Head of caudate nucleus (tissue), 42 donors: ENCODE results near the gene TMEM175.
"Not testable (repeated sequence)": the region's sequence is repeated elsewhere in the genome, so short reads cannot be mapped to it uniquely, and the experiment has no call there.

ENCODE experiments used
- DNase-seq, 42 donors: peaks; one replicate each; pipeline versions ENCODE4 v3.0.0 to v3.0.0-alpha.2; 2020 to 2021; ENCODE audit warnings: mixed read lengths in 7 of 42
- intact Hi-C: fragments of 100-400 bp; cut with DNase I; formaldehyde crosslinking; loops from one replicate; pipeline ENCODE4 v1.15.0; 2022

The TMEM175 gene

DNA sequence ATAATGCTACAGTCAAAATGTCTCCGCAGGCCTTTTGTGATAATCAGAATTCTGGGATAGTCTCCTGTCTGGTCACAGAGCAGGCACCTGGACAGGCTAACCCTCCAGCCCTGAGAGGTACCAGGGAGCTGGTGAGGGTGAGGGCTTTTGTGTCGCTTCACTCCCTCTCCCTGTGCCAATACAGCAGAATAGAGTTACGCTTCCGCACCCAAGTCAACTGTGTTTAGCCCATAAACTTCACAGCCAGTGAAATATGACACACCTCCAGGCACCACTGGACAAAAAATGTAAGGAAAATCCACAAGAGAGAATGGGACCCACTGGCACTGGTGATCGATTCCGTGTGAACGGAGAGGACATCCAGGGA lies 1.4 kb upstream of the TMEM175 start:
- DNase-seq = peak in 2 of 42 donors; percentile 4 to 8
- intact Hi-C loops = loop anchor here (5.0 kb wide), 1 partner anchor 41 kb away; the partner anchor contains the start of gene DGKQ

DNA sequence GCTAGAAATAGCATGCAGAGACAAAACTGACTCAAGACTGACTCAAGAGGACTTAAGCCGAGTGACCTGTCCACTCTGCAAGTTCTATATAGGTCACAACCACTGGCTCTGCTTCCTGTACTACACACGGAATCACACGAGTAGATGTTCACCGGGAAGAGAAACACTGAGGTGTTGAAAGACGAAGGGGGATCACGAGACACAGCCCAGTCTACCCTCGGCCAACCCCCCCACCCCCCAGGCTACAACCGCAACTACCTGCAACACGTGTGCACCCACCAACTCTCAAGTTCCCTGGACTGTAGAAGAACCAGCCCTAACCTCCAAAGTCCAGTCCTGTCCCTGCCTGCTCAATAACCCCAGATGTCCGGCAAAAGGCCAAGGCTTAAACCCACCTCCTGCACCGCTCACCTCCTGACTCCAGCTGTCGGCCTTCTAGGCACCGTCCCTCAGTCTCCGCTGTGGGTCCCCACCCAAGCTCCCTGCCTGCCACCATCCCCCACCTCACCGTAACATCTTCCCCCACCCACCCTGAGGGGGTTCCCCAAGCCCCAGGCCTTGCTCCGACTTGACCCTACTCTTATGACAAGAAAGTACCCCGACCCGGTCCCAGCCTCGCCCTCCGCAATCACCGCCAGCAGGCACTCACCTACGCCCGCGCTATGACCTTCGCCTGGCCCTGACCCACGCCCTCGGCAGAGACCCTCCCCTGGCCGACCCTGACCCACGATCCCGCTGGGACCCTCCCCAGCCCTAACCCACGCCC lies 883 bp upstream of the TMEM175 start:
- intact Hi-C loops = loop anchor here (5.0 kb wide), 1 partner anchor 41 kb away; the partner anchor contains the start of gene DGKQ
- peak in 7 of 42 donors; percentile 7 to 44 (median 22) for DNase-seq

DNA sequence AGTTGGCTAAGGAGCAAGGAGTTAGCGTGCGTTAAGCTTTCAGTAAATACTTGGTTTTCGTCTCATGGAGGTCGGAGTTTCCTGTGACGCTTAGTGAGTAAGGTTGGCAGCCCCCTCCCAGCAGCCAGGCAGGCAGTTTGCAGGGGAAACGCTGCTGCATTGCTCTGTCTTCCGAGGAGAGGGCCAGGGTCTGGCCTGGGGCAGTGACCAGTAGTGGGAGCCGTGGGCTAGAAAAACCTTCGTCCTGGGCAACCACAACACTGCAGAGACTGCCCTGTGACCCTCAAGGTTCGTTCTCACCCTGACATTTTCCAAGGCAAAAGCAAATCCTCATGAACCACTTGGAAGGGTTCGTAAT lies 432 bp downstream of the TMEM175 start:
- no peak for DNase-seq
- intact Hi-C loops = loop anchor here (5.0 kb wide), 1 partner anchor 40 kb away; the partner anchor contains the start of gene DGKQ

DNA sequence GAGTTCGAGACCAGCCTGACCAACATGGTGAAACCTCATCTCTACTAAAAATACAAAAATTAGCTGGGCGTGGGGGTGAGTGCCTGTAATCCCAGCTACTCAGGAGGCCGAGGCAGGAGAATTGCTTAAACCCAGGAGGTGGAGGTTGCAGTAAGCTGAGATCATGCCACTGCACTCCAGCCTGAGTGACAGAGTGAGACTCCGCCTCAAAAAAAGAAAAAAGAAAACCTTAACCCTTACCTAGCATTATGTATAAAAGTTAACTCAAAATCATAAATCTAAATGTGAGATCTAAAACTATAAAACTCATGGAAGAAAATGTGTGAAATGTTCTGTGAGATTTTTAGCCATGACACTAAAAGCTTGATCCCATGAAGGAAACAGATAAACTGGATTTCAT lies 7.2 kb downstream of the TMEM175 start:
- intact Hi-C loops = not testable (repeated sequence)

DNA sequence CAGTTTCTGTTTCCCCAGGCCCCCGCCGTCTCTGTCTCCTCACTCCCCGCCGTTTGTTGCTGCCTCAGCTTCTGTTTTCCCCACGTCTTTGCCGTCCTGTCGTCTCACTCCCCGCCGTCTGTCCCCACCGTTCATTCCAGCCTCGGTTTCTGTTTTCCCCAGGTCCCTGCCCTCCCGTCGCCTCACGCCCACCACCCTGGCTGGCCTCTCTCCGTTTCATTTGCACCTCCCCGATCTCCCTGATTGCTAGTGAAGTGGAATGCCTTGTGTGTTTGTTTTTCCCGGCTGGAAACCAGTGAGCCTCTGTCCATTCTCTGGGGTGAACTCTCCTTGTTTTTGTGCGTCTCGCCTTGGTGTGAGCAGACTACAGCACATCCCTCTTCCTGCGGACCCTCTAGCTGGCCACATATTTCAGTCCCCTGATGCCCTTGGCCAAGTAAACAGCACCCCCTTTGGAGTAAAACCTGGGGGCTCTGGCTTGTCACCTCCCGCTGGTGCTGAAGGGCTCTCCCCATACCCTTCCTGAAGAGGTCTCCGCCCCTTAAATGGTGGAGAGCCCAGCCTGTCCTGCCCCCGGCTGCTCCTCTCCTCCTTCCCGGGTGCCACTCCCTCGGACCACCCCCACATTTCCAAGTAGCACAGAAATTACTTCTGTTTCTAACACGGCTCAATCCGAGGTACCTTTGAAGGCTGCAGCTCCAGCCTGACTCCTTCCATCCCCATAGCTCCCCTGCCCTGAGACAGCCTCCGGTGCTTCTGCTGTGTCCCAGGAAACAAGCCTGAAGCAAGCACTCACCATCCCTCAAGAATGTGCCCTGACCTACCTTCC lies 13.2 kb downstream of the TMEM175 start:
- intact Hi-C loops = no loop called here

More for the DNA sequence above, 7.2 kb downstream of the TMEM175 start:
- peak in 1 of 42 donors; percentile 1 for DNase-seq

DNA sequence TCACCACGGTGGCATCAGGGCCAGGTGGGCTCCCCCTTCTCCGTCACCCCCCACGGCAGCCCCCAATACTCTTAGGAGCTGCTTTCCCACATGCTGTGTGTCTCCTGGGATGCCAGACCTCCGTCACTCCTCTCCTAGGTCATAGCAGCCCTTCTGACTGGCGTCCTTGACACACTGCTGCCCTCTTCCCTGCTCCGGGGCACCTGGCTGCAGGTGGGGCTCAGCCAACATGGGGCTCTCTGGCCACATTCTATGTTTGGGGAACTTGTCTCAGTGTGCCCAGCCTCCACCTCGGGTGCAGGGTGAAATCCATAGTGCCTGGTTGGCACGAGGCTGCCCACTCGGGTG lies 13.8 kb downstream of the TMEM175 start:
- DNase-seq = peak in 1 of 42 donors; percentile 5

More for the DNA sequence above, 13.2 kb downstream of the TMEM175 start:
- peak in 6 of 42 donors; percentile 1 to 42 (median 28) for DNase-seq

DNA sequence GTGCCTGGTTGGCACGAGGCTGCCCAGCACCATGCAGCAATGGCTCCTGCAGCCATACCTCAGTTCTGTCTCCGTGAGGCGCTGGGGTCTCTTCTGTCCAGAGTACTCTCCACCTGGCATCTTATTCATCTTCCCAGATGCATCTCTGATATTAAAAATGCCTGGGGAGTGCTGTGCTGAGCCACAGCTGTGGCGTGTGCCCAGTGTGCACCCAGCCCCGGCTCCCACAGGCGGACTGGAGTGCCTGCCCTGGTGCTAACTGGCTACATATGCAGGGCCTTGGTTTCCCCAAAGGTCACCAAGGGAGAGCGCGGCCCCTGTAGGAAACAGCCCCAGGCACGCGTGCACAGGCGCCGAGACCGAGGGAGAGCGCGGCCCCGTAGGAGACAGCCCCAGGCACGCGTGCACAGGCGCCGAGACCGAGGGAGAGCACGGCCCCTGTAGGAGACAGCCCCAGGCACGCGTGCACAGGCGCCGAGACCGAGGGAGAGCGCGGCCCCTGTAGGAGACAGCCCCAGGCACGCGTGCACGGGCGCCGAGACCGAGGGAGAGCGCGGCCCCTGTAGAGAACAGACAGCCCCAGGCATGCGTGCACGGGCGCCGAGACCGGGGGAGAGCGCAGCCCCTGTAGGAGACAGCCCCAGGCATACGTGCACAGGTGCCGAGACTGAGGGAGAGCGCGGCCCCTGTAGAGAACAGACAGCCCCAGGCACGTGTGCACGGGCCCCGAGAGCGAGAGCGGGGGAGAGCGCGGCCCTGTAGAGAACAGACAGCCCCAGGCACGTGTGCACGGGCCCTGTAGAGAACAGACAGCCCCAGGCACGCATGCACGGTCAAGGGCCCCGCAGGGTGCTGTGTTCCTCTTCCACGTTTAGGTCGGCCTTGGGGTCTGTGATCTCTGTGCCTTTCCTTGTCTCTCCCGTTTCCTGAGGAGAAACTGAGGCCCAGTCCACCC lies 14.5 kb downstream of the TMEM175 start:
- peak in 8 of 42 donors; percentile 14 to 65 (median 31) for DNase-seq

More for the DNA sequence above, 13.8 kb downstream of the TMEM175 start:
- intact Hi-C loops = no loop called here

DNA sequence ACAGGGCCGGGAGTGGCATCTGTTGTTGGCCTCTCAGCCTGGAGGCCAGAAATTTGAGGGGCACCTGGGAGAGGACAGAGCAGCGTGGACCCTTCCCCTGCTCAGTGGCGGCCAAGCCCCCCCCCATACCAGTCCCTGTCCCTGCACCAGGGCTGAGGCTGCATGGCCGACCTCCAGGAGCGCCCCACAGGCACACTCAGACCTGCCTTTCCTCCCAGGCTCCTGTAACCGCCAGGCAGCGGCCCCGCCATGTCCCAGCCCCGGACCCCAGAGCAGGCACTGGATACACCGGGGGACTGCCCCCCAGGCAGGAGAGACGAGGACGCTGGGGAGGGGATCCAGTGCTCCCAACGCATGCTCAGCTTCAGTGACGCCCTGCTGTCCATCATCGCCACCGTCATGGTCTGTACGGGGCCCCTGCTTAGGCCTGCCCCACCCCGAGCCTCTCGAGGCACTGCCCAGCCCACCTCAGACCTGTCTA lies 15.3 kb downstream of the TMEM175 start:
- peak in 3 of 42 donors; percentile 2 to 25 (median 9) for DNase-seq
- intact Hi-C loops = no loop called here

More for the DNA sequence above, 14.5 kb downstream of the TMEM175 start:
- intact Hi-C loops = no loop called here

DNA sequence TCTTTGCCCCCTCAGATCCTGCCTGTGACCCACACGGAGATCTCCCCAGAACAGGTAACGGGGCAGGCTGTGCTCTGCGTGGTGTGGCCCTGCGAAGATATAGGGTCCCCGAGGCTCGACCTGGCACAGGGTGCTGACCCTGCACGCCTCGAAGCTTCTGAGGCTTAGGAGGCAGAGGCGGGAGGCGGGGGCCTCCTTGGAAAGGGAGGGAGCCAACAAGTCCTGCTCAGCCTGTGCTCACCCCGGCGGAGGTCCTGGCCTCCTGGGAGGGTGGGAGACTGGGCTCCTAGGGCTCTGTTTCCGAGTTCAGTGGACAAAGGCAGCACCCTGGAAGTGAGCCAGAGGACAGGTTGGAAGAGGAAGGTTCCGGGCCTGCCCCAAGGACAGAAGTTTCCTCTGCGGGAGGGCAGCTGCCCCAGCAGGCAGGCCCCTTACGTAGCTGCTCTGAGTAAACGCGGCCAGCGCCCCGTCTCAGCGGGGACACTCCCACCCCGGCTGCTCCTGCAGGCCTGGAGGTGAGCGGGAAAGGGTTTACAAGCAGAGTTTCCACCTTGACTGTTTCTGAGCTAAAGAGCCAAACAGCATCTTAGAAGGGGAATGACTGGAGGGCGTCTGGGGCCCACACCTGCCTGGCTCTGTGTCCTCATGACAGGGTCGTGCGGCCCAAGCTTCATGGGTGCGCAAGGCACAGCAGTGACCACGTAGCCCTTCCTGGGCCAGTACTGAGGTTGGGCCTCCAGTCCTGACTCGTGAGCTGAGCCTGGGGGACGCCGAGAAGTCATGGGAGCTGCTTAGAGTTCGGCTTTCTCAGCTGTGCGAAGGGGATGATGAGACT lies 16.1 kb downstream of the TMEM175 start:
- peak in 3 of 42 donors; percentile 1 to 18 (median 12) for DNase-seq
- intact Hi-C loops = no loop called here

DNA sequence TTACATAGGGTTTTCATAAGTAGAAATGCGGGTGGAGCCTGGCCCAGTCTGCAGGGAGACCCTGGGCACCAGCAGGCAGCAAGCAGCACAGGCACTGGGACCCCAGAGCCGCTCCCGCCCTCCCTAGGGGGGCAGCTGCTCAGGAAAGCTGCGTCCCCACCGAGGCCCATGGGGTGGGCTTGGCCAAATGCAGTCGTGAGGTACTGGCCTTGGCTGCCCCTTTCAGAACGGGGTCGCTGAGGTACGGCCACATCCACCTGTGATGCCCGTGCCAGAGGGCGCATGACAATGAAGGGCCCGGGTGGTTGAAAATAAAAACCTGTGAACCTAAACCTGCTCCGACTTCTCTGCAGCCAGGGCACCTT lies 16.7 kb downstream of the TMEM175 start:
- DNase-seq = peak in 2 of 42 donors; percentile 1 to 14
- intact Hi-C loops = no loop called here

DNA sequence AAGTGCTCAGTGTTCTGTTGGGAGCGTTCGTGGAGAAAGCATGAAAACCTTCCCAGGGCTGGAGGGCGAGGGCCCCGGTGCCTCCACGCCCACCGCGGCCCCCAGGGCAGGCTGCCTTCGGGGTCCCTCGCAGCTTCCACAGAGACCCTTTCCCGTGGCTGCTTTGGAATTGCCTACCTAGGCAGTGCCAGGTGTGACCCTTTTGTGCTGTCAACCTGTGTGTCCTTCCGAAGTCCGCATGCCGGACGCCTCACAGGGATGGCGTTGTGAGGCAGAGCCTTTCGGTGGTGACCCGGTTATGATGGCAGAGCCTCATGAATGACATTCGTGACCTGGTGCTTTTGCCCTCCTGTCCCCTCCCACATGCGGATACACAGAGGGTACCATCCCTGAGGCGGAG lies 17.4 kb downstream of the TMEM175 start:
- DNase-seq = peak in 3 of 42 donors; percentile 1 to 12 (median 10)
- intact Hi-C loops = no loop called here

DNA sequence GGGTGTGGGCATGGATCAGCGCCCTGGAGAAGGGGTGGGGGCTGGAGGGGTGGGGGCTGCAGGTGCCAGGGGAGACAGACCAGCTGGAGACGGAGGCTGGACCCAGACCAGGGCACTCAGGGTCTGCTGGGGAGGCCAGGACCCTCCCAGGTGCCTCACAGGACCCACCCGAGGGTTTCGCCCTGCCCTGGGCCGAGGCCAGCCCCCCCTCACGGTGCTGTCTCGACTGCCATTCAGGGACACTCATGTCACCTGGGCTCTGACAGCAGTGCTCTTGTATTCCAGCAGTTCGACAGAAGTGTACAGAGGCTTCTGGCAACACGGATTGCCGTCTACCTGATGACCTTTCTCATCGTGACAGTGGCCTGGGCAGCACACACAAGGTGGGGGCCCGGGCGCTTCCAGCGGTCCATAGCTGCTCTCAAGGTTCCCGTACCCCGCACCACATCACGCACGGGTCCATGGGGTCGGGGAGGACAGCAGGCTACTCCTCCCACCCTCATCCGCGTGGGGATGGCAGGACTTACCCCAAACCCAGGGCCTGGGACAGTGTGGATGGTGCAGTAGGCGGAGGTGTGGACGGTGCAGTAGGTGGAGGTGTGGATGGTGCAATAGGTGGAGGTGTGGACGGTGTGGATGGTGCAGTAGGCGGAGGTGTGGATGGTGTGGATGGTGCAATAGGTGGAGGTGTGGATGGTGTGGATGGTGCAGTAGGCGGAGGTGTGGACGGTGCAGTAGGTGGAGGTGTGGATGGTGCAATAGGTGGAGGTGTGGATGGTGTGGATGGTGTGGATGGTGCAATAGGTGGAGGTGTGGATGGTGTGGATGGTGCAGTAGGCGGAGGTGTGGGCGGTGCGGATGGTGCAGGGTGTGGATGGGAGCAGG lies 18.1 kb downstream of the TMEM175 start:
- intact Hi-C loops = no loop called here
- peak in 5 of 42 donors; percentile 1 to 20 (median 8) for DNase-seq

DNA sequence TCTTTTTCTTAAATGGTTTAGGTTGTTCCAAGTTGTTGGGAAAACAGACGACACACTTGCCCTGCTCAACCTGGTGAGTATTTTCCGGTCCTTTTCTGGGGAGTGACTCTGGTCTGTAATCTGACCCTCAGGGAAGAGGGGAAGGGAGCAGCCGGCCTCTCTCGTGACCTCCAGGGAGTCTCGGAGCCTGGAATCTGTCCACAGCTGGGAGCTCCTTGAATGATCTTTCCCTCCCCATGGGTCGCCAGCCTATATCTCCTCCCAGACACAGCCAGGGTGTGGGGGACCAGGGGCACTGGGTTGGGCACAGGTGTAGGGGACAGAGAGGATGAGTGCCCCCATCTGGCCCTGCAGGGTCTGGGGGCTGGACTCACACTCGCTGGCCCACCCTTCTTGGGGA lies 18.9 kb downstream of the TMEM175 start:
- intact Hi-C loops = no loop called here
- peak in 4 of 42 donors; percentile 6 to 15 (median 8) for DNase-seq

DNA sequence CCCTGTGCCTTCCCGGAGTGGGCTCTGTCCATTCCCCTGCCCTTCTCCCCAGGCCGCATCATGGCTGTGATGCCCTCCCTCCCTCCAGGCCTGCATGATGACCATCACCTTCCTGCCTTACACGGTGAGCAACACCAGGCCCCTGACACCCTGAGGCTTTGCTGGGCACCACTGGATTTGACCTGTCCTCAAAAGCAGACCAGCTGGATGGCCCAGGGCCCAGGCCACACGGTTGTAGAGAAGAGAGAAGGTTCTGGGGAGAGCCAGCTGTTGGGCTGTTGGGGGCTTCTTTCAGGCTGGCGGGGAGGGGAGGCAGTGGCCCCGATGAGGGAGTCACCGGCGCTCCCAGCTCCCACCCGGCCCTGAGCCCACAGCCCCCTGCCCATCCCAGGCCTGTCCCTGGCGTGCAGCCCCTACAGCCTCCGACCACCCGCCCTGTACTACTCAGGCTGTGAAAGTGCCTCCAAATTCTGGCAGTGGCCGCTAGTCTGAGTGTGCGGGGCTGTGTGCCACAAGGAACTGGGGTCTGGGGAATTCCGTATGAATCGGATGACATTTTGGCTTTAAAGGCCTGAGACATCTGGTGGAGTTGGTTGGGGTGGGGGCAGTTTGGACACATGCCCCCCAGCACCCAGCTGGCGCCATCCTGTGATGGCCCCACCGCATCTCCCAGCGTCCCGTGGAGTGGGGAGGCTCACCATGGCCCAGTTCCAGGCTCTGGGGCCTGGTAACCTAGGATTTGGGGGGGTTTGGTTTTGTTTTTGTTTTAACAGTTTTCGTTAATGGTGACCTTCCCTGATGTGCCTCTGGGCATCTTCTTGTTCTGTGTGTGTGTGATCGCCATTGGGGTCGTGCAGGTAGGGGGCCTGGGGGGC lies 19.6 kb downstream of the TMEM175 start:
- peak in 8 of 42 donors; percentile 1 to 15 (median 8) for DNase-seq

DNA sequence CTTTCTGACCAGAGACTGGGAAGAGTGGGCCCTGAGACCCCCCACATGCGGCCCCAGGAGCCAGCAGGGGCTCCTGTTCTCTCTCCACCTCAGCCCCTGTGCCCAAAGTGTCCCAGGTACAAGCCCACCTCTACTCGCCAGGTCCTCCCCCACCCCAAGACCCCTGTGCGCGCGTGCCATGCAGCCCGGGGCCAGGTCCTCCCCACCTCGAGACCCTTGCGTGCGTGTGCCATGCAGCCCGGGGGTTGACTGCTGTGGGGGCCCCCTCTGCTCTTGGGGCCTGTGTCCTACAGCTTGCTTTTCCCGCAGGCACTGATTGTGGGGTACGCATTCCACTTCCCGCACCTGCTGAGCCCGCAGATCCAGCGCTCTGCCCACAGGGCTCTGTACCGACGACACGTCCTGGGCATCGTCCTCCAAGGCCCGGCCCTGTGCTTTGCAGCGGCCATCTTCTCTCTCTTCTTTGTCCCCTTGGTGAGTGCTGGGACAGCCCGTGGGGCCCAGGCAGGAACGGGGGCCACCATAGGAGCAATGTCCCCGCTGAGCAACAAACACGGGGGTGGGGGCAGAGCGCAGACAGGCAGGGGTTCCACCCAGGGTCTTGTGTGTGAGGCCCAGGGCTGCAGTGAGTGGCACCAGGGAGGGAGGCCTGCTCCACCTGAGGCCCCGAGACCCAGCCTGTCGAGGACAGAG lies 20.8 kb downstream of the TMEM175 start:
- peak in 7 of 42 donors; percentile 1 to 14 (median 6) for DNase-seq
- intact Hi-C loops = no loop called here

More for the DNA sequence above, 19.6 kb downstream of the TMEM175 start:
- intact Hi-C loops = no loop called here
